Measurements from ENCODE around the gene MPPED2.

Gene MPPED2

GRCh38 chr11:30586251-30587144 lies at the start of gene MPPED2:
Gene MPPED2, minus strand, starts transcription at chr11:30586353. Its CDS starts 5,980 bp downstream, at chr11:30580373.
- DNase-seq, result no peak

GRCh38 chr11:30635401-30635989 lies 49.3 kb upstream of the MPPED2 start:
- DNase-seq, result no peak

GRCh38 chr11:30631148-30631547 lies 45.0 kb upstream of the MPPED2 start:
- DNase-seq, result no peak

GRCh38 chr11:30619767-30620166 lies 33.6 kb upstream of the MPPED2 start:
- no peak for DNase-seq

GRCh38 chr11:30617762-30618161 lies 31.6 kb upstream of the MPPED2 start:
- no peak for DNase-seq

- no peak for DNase-seq
These were observed 24.5 kb upstream of the MPPED2 start for GRCh38 chr11:30610628-30611027.

GRCh38 chr11:30608534-30608933 lies 22.4 kb upstream of the MPPED2 start:
- no peak for DNase-seq

GRCh38 chr11:30605036-30605605 lies 19.0 kb upstream of the MPPED2 start:
- no peak for DNase-seq

GRCh38 chr11:30603357-30603756 lies 17.2 kb upstream of the MPPED2 start:
- no peak for DNase-seq

- no peak for DNase-seq
These were observed 10.7 kb upstream of the MPPED2 start for GRCh38 chr11:30596832-30597231.

GRCh38 chr11:30595934-30596333 lies 9.8 kb upstream of the MPPED2 start:
- DNase-seq, result no peak

GRCh38 chr11:30594646-30595411 lies 8.7 kb upstream of the MPPED2 start:
- no peak for DNase-seq

- DNase-seq, result no peak
These were observed 1.2 kb upstream of the MPPED2 start for GRCh38 chr11:30587269-30587812.

GRCh38 chr11:30585892-30586250 lies 282 bp downstream of the MPPED2 start:
- DNase-seq, result no peak

GRCh38 chr11:30585125-30585891 lies 845 bp downstream of the MPPED2 start:
- DNase-seq, result no peak

GRCh38 chr11:30583476-30584280 lies 2.5 kb downstream of the MPPED2 start:
- DNase-seq, result no peak

- DNase-seq, result no peak
These were observed 3.4 kb downstream of the MPPED2 start for GRCh38 chr11:30582726-30583125.

GRCh38 chr11:30581675-30582074 lies 4.5 kb downstream of the MPPED2 start:
- no peak for DNase-seq

GRCh38 chr11:30580573-30580972 lies 5.6 kb downstream of the MPPED2 start:
- DNase-seq, result no peak

GRCh38 chr11:30579415-30580175 lies 6.6 kb downstream of the MPPED2 start:
- DNase-seq, result no peak

- DNase-seq, result no peak
These were observed 7.7 kb downstream of the MPPED2 start for GRCh38 chr11:30578406-30578805.

Data from activated CD4-positive, alpha-beta T cell treated with anti-CD3 and anti-CD28 coated beads for 4 hours (primary cell).